DOHH2 (cell line): ENCODE measurements around the gene GP1BB.
A peak's percentile ranks its signal among the peaks of the same experiment; 100 is the strongest.

Experiments
- H3F3A ChIP-seq: fragments of 200-600 bp; sonication (generic), shearing (Covaris generic); 2 replicates; pipeline ENCODE4 v1.6.0; 2016; ENCODE audit warnings: antibody characterized with exemption, mild to moderate bottlenecking; ENCODE audit not compliant: control insufficient read depth, insufficient read depth
- H3K27ac ChIP-seq: fragments of 200-600 bp; sonication (generic); 2 replicates; pipeline ENCODE4 v1.5.1; 2014; ENCODE audit warnings: low read depth, mild to moderate bottlenecking, low read length, moderate library complexity
- H3K27me3 ChIP-seq: fragments of 200-600 bp; sonication (generic); 2 replicates; pipeline ENCODE4 v1.6.1; 2014; ENCODE audit warnings: mild to moderate bottlenecking, low read length, mixed read lengths; ENCODE audit not compliant: control insufficient read depth
- H3K36me3 ChIP-seq: fragments of 200-600 bp; sonication (generic); 2 replicates; pipeline ENCODE4 v1.6.1; 2014; ENCODE audit warnings: mild to moderate bottlenecking, low read length, moderate library complexity, mixed read lengths; ENCODE audit not compliant: control insufficient read depth
- H3K4me1 ChIP-seq: fragments of 200-600 bp; sonication (generic); 2 replicates; pipeline ENCODE4 v1.6.1; 2014; ENCODE audit warnings: mild to moderate bottlenecking, low read length, mixed read lengths; ENCODE audit not compliant: control insufficient read depth
- H3K4me2 ChIP-seq: fragments of 200-600 bp; sonication (generic); 2 replicates; pipeline ENCODE4 v1.6.0; 2014; ENCODE audit warnings: mild to moderate bottlenecking, low read length, moderate library complexity
- H3K4me3 ChIP-seq: fragments of 200-600 bp; sonication (generic); 2 replicates; pipeline ENCODE4 v1.5.1; 2014; ENCODE audit warnings: mild to moderate bottlenecking, low read length, mixed read lengths
- H3K79me2 ChIP-seq: fragments of 200-600 bp; sonication (generic); 2 replicates; pipeline ENCODE4 v1.6.1; 2014; ENCODE audit warnings: mild to moderate bottlenecking, low read length, mixed read lengths; ENCODE audit not compliant: control insufficient read depth
- H3K9me2 ChIP-seq: fragments of 200-600 bp; sonication (generic); replicated peaks from 2 replicates; pipeline ENCODE4 v1.6.1; 2014; ENCODE audit warnings: mild to moderate bottlenecking, low read length, mixed read lengths; ENCODE audit not compliant: control insufficient read depth
- H3K9me3 ChIP-seq: fragments of 200-600 bp; sonication (generic); 2 replicates; pipeline ENCODE4 v1.6.1; 2014; ENCODE audit warnings: antibody characterized with exemption, low read length, mixed read lengths; ENCODE audit not compliant: control insufficient read depth, insufficient read depth
- H4K20me1 ChIP-seq: fragments of 200-600 bp; sonication (generic); 2 replicates; pipeline ENCODE4 v1.6.0; 2014; ENCODE audit warnings: low read depth, mild to moderate bottlenecking, antibody characterized with exemption, low read length, moderate library complexity; ENCODE audit not compliant: control insufficient read depth, insufficient read depth
- EZH2phosphoT487 ChIP-seq: fragments of 200-600 bp; sonication (generic); IDR thresholded peaks from 2 replicates; pipeline ENCODE4 v1.6.1; 2017; ENCODE audit warnings: borderline replicate concordance, mild to moderate bottlenecking, antibody characterized with exemption, low read length, moderate library complexity, mixed read lengths
- TF ChIP-seq, protein P1 (sequence below): fragments of 200-600 bp; sonication (generic); IDR thresholded peaks from one replicate; pipeline ENCODE4 v1.5.1; 2014; ENCODE audit warnings: antibody characterized with exemption, mild to moderate bottlenecking, low read depth, low read length; ENCODE audit not compliant: poor library complexity, severe bottlenecking

Gene GP1BB

DNA sequence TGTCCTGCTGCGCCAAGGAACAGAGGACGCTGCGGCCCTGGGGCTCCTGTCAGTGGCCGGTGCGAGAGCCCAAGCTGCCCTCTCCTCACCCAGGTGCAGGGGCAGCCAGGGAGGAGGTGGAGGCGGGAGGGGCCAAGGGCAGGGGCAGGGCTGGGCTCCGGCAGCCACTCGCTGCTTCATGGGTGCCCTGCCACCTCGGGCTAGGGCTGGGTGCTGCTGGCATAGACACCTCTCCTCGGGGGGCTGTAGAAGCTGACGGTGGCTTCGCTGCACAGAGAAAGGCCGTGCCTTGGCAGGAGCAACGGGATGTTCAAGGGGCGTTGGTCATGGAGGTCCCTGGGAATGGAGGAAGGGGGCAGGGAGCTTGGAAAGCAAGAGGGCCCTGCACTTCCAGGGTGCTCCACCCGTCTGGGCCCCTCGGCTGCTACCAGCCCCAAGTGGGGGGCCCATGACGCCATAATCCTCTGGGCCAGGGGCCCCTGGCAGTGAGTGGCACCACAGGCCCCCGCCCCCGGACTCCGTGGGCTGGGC lies 35.6 kb downstream of the GP1BB start:
- no peaks in the 10 kb centered on the region for H3K9me3 ChIP-seq
- peaks cover 82% of the 10 kb centered on the region for H3K27me3 ChIP-seq
- no peak for TF ChIP-seq EZH2phosphoT487
- TF ChIP-seq, protein P1, sequence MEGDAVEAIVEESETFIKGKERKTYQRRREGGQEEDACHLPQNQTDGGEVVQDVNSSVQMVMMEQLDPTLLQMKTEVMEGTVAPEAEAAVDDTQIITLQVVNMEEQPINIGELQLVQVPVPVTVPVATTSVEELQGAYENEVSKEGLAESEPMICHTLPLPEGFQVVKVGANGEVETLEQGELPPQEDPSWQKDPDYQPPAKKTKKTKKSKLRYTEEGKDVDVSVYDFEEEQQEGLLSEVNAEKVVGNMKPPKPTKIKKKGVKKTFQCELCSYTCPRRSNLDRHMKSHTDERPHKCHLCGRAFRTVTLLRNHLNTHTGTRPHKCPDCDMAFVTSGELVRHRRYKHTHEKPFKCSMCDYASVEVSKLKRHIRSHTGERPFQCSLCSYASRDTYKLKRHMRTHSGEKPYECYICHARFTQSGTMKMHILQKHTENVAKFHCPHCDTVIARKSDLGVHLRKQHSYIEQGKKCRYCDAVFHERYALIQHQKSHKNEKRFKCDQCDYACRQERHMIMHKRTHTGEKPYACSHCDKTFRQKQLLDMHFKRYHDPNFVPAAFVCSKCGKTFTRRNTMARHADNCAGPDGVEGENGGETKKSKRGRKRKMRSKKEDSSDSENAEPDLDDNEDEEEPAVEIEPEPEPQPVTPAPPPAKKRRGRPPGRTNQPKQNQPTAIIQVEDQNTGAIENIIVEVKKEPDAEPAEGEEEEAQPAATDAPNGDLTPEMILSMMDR, result no peak
- peaks cover 21% of the 10 kb centered on the region for H3K4me1 ChIP-seq
- H3K4me3 ChIP-seq, result no peak overlapping the region
- H3K36me3 ChIP-seq, result no peaks in the 10 kb centered on the region
- H3K9me2 ChIP-seq, result no peaks in the 10 kb centered on the region
- H4K20me1 ChIP-seq, result no peaks in the 10 kb centered on the region
- H3K27ac ChIP-seq, result no peak overlapping the region
- no peaks in the 10 kb centered on the region for H3K79me2 ChIP-seq
- no peak overlapping the region for H3K4me2 ChIP-seq
- H3F3A ChIP-seq, result peaks cover 4% of the 10 kb centered on the region; the same call in 1 of the 2 replicates

DNA sequence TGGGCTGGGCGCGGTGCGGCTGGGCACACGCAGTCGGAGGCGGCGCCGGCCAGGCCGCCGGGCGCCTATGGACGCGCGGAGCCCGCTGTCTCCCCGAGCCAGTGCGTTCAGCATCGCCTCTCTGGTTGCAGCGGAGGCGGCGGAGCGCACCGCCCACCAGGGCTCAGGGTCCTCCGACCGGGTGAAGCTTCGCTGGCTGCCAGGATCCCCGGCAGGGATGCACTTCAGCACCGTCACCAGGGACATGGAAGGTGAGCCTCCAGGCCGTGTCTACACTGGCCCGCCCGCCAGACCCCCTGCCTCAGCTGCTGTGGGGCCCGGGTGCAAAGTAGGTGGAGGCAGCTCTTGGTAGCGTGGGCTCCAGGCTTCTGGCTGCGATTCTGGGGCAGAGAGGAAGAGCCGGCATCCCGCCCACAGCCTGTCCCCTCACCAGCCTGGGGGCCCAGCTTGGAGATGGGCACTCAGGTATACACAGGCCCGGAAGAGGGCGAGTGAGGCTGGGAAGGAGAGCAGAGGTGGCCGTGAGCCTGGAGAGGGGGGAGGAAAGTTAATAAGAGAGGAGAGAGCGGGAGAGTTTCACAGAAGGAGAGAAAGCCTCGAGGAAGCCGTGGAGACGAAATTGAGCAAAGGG lies 36.2 kb downstream of the GP1BB start:
- H3K9me3 ChIP-seq, result no peaks in the 10 kb centered on the region
- H4K20me1 ChIP-seq, result no peaks in the 10 kb centered on the region
- peaks cover 21% of the 10 kb centered on the region for H3K4me1 ChIP-seq
- H3K79me2 ChIP-seq, result no peaks in the 10 kb centered on the region
- no peaks in the 10 kb centered on the region for H3K36me3 ChIP-seq
- TF ChIP-seq, protein P1, result no peak
- TF ChIP-seq EZH2phosphoT487, result peak; percentile 80
- no peak overlapping the region for H3K27ac ChIP-seq
- H3K4me3 ChIP-seq, result no peak overlapping the region
- H3K9me2 ChIP-seq, result no peaks in the 10 kb centered on the region
- H3K4me2 ChIP-seq, result no peak overlapping the region
- H3K27me3 ChIP-seq, result peaks cover 82% of the 10 kb centered on the region
- H3F3A ChIP-seq, result peaks cover 4% of the 10 kb centered on the region; the same call in 1 of the 2 replicates

- Histone ChIP-seq H3F3A (peaks cover 4% of the 10 kb centered on the region; the same call in 1 of the 2 replicates), H3K27me3 (peaks cover 83% of the 10 kb centered on the region), H3K27ac (no peak within 1 kb of the TSS), H3K4me3 (no peak within 1 kb of the TSS), H3K9me3 (no peaks in the 10 kb centered on the region), H4K20me1 (no peaks in the 10 kb centered on the region), H3K4me2 (no peak within 1 kb of the TSS), H3K79me2 (no peaks in the 10 kb centered on the region), H3K36me3 (no peaks in the 10 kb centered on the region), H3K4me1 (peaks cover 21% of the 10 kb centered on the region), H3K9me2 (no peaks in the 10 kb centered on the region)
- peak; percentile 80 for TF ChIP-seq EZH2phosphoT487
- TF ChIP-seq, protein P1, result no peak
Observed at GRCh38 chr22:19760058-19760950, 37.0 kb downstream of the GP1BB start, which contains the start of gene TBX1. Gene TBX1, plus strand, starts transcription at chr22:19760778. Its CDS starts 66 bp downstream, at chr22:19760844.
